Measurements from ENCODE around the gene TCEA3. TPM values are rescaled to one million over a fixed set of nuclear protein-coding genes. Genes with fewer than 3 reads are reported as not detected.

Gene TCEA3
- total and polyA plus RNA-seq, 2 experiments from 2014 or later = 174 to 203 TPM

DNA sequence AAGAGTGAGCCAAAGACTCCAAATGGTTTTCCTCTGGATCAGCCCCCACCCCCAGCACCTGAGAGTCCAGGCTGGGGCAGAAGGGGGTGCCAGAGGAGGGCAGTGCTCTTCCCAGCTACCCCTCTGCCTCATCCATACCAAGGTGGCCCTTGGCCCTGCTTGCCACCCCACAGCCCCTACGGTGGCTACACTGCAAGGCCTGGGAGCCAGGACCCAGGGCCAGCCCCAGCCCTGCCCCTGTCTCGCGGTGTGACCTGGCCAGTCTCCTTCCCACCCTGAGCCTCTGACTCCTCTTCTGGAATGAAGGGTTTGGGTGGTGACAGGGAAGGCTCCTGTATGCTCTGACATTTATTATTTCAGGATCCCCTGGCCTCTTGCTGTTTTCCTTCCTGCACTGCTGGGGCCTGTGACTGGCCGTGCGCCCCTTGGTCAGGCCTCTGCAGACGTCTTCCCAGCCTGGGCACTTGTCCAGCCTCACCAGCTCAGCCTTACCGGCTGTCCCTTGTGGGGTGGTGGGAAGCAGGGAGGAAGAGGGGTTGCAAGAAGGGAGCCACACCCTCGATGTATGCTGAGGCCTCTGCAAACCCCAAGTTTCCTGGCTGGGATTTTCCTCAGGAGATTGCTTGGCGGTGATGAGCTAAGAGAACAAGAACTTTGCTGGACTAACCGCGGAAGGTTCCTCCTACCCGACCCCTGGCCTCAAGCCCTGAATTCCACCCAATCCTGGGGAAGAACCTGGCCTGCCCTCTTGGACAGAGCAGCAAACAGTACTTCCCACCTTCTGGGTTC, 45.9 kb upstream of the TCEA3 start:
- peak overlapping the region; percentile 39 for H3K27ac ChIP-seq

DNA sequence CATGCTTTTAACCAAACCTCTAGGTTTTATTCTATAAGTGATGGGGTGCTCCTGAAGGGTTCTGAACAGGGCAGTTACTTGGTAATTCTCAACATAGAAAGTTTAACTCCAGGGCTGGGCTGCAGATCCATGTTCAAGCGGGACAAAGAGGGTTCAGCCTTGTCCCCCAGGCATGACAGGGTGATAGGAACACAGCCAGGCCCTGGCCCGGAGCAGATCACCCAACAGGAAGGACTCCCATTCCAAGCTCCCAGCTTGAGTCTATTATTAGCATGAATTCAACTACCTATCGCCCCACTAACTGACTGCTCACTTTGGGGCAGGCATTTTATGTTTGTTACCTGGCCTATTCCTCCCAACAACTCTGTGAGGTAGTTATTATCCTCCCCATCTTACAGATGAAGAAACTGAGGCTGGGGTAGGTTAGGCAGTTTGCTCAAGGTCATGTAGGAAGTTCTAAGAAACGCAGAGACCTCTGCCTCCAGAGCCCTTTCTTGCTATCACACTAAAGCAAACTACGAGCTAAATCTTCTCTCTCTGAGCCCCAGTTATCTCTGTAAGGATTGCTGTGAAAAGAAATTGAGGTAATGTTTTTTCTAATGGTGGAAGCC, 44.9 kb upstream of the TCEA3 start:
- TF ChIP-seq, protein P1, sequence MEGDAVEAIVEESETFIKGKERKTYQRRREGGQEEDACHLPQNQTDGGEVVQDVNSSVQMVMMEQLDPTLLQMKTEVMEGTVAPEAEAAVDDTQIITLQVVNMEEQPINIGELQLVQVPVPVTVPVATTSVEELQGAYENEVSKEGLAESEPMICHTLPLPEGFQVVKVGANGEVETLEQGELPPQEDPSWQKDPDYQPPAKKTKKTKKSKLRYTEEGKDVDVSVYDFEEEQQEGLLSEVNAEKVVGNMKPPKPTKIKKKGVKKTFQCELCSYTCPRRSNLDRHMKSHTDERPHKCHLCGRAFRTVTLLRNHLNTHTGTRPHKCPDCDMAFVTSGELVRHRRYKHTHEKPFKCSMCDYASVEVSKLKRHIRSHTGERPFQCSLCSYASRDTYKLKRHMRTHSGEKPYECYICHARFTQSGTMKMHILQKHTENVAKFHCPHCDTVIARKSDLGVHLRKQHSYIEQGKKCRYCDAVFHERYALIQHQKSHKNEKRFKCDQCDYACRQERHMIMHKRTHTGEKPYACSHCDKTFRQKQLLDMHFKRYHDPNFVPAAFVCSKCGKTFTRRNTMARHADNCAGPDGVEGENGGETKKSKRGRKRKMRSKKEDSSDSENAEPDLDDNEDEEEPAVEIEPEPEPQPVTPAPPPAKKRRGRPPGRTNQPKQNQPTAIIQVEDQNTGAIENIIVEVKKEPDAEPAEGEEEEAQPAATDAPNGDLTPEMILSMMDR (IDR thresholded peaks at IDR 0.05; ENCODE audit: low read depth, low read length) = no peak
- H3K36me3 ChIP-seq = no peaks in the 10 kb centered on the region
- no peaks in the 10 kb centered on the region for H3K27me3 ChIP-seq
- peak overlapping the region; percentile 39 for H3K27ac ChIP-seq
- no peaks in the 10 kb centered on the region for H3K9me3 ChIP-seq (ENCODE audit: low read depth)
- H3K4me3 ChIP-seq = no peak overlapping the region
- H3K4me1 ChIP-seq (ENCODE audit: low read depth) = no peaks in the 10 kb centered on the region
- no peak for DNase-seq (ENCODE audit: low read depth in 1 of 2, low spot score in 1 of 2)

More for the DNA sequence above, 45.9 kb upstream of the TCEA3 start:
- DNase-seq (ENCODE audit: low read depth in 1 of 2, low spot score in 1 of 2) = peak in 1 of 2 donors; percentile 96
- no peaks in the 10 kb centered on the region for H3K27me3 ChIP-seq
- H3K36me3 ChIP-seq = no peaks in the 10 kb centered on the region
- no peak overlapping the region for H3K4me3 ChIP-seq
- no peaks in the 10 kb centered on the region for H3K4me1 ChIP-seq (ENCODE audit: low read depth)
- TF ChIP-seq, protein P1 (IDR thresholded peaks at IDR 0.05; ENCODE audit: low read depth, low read length) = no peak
- H3K9me3 ChIP-seq (ENCODE audit: low read depth) = no peaks in the 10 kb centered on the region

DNA sequence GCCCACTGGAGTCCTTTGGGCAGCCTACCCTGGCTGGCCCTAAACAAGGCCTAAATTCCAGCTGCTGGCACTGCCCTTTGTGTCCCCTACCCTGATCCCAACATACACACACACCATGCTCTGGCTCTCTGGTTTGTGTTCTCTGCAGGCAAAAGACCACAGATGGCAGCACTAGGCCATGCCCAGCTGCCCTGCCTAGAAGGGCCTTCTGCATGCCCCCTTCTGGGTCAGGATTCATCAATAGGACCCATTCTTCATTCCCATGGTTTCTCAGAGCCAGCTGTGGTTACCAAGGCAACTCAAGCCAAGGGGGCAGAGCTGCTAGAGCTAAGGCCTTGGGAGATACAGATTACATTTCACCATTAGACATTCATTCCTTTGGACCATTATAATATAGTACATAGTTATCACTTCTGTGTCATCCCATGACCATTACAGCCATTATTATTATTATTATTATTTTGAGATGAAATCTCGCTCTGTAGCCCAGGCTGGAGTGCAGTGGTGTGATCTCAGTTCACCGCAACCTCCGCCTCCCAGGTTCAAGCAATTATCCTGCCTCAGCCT, 42.0 kb upstream of the TCEA3 start:
- H3K9me3 ChIP-seq (ENCODE audit: low read depth) = no peaks in the 10 kb centered on the region
- H3K27ac ChIP-seq = no peak overlapping the region
- H3K4me3 ChIP-seq = no peak overlapping the region
- DNase-seq (ENCODE audit: low read depth in 1 of 2, low spot score in 1 of 2) = no peak
- no peaks in the 10 kb centered on the region for H3K36me3 ChIP-seq
- H3K27me3 ChIP-seq = no peaks in the 10 kb centered on the region
- TF ChIP-seq, protein P1 (IDR thresholded peaks at IDR 0.05; ENCODE audit: low read depth, low read length) = no peak
- H3K4me1 ChIP-seq (ENCODE audit: low read depth) = no peaks in the 10 kb centered on the region

GRCh38 chr1:23463286-23463685, 38.7 kb upstream of the TCEA3 start:
- no peak for DNase-seq (ENCODE audit: low read depth in 1 of 2, low spot score in 1 of 2)
- H3K36me3 ChIP-seq = no peaks in the 10 kb centered on the region
- H3K27me3 ChIP-seq = no peaks in the 10 kb centered on the region
- no peak overlapping the region for H3K27ac ChIP-seq
- no peaks in the 10 kb centered on the region for H3K9me3 ChIP-seq (ENCODE audit: low read depth)
- no peaks in the 10 kb centered on the region for H3K4me1 ChIP-seq (ENCODE audit: low read depth)
- no peak overlapping the region for H3K4me3 ChIP-seq
- TF ChIP-seq, protein P1 (IDR thresholded peaks at IDR 0.05; ENCODE audit: low read depth, low read length) = no peak

DNA sequence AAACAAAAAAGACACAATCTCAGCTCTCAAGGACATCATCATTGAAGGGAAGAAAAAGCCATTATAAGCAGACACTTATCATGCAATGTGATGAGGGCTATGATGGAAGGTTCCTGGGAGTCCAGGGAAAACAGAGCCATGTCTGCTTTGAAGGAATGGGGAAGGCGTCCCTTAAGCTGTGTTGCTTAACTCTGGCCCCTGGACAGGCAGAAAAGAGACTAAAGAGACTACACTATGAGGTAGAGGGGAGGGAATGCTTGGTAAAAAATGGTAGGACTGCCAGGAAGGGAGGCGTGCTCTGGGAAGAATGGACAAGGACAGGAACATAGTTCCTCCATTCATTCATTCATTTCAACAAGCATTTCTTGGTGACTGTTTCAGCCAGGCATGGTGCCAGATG, 38.2 kb upstream of the TCEA3 start:
- H3K36me3 ChIP-seq = no peaks in the 10 kb centered on the region
- TF ChIP-seq, protein P1 (IDR thresholded peaks at IDR 0.05; ENCODE audit: low read depth, low read length) = no peak
- H3K4me3 ChIP-seq = no peak overlapping the region
- H3K27me3 ChIP-seq = no peaks in the 10 kb centered on the region
- H3K9me3 ChIP-seq (ENCODE audit: low read depth) = no peaks in the 10 kb centered on the region
- DNase-seq (ENCODE audit: low read depth in 1 of 2, low spot score in 1 of 2) = no peak
- no peak overlapping the region for H3K27ac ChIP-seq
- no peaks in the 10 kb centered on the region for H3K4me1 ChIP-seq (ENCODE audit: low read depth)
